Kidney glomerular epithelial cell (primary cell): ENCODE data around the gene ALDOC.
A peak's percentile ranks its signal among the peaks of the same experiment; 100 is the strongest.

ENCODE experiments used
- DNase-seq: peaks from one replicate; lab custom pipeline; 2025; lab: John Stamatoyannopoulos, UW

Gene ALDOC

GRCh38 chr17:28552176-28552999 lies 24.3 kb downstream of the ALDOC start, which contains the start of gene UNC119:
TSS of gene UNC119 (minus strand) at chr17:28552624. CDS start at chr17:28552557, 67 bp downstream.
- DNase-seq, result peak; percentile 45

- peak; percentile 14 for DNase-seq
Observed at GRCh38 chr17:28551421-28552175, 25.1 kb downstream of the ALDOC start.

GRCh38 chr17:28550858-28551257 lies 25.8 kb downstream of the ALDOC start:
- no peak for DNase-seq

GRCh38 chr17:28549236-28550132 lies 27.2 kb downstream of the ALDOC start:
- DNase-seq, result no peak

GRCh38 chr17:28548417-28549130 lies 28.1 kb downstream of the ALDOC start:
- no peak for DNase-seq

GRCh38 chr17:28547623-28548416 lies 28.9 kb downstream of the ALDOC start:
- DNase-seq, result peak; percentile 43

- DNase-seq, result no peak
Observed at GRCh38 chr17:28547096-28547622, 29.5 kb downstream of the ALDOC start.

GRCh38 chr17:28545787-28546415 lies 30.8 kb downstream of the ALDOC start:
- no peak for DNase-seq

- no peak for DNase-seq
Observed at GRCh38 chr17:28545141-28545503, 31.6 kb downstream of the ALDOC start.

GRCh38 chr17:28544402-28545140 lies 32.1 kb downstream of the ALDOC start:
- DNase-seq, result no peak

GRCh38 chr17:28541439-28541838 lies 35.3 kb downstream of the ALDOC start:
- DNase-seq, result no peak

GRCh38 chr17:28540231-28540630 lies 36.5 kb downstream of the ALDOC start:
- no peak for DNase-seq

- DNase-seq, result no peak
Observed at GRCh38 chr17:28538296-28538895, 38.3 kb downstream of the ALDOC start.

- no peak for DNase-seq
Observed at GRCh38 chr17:28537219-28537610, 39.5 kb downstream of the ALDOC start.

- DNase-seq, result no peak
Observed at GRCh38 chr17:28536532-28537218, 40.0 kb downstream of the ALDOC start.

- DNase-seq, result no peak
Observed at GRCh38 chr17:28534740-28535375, 41.8 kb downstream of the ALDOC start.

GRCh38 chr17:28533091-28533807 lies 43.4 kb downstream of the ALDOC start:
- DNase-seq, result no peak
